Gastrocnemius medialis (tissue), 4 donors: ENCODE data around the gene AFDN. TPM values are rescaled to one million over a fixed set of nuclear protein-coding genes. Genes with fewer than 3 reads are reported as not detected.

ENCODE experiments used
- ATAC-seq, 2 donors: fragments of 150-250 bp; one replicate each; pipeline ENCODE4 v1.9.1; 2016
- DNase-seq, 2 donors: peaks; one replicate each; pipeline ENCODE4 v3.0.0-alpha.2; 2019
- H3K27ac ChIP-seq, 4 donors: fragments of 200-600 bp; sonication (generic); 1 replicate in 1 of 4; 2 replicates in 3 of 4; pipeline ENCODE4 v1.5.1; 2016 to 2018; ENCODE audit warnings: mild to moderate bottlenecking in 2 of 4, moderate library complexity in 1 of 4
- H3K27me3 ChIP-seq, 3 donors: fragments of 200-600 bp; sonication (generic) in 2 of 3; 1 replicate in 1 of 3; 2 replicates in 2 of 3; pipeline versions ENCODE4 v1.5.1 to v1.6.0; 2016 to 2019; ENCODE audit warnings: mild to moderate bottlenecking in 1 of 3, moderate library complexity in 1 of 3
- H3K36me3 ChIP-seq, 2 donors: fragments of 200-600 bp; sonication (generic) in 1 of 2; one replicate each; pipeline ENCODE4 v1.5.1; 2017 to 2018
- H3K4me1 ChIP-seq, 2 donors: fragments of 200-600 bp; sonication (generic) in 1 of 2; one replicate each; pipeline ENCODE4 v1.5.1; 2016 to 2017; ENCODE audit warnings: mild to moderate bottlenecking in 2 of 2
- H3K4me3 ChIP-seq, 4 donors: fragments of 200-600 bp; sonication (generic) in 3 of 4; 1 replicate in 1 of 4; 2 replicates in 3 of 4; pipeline ENCODE4 v1.5.1; 2016 to 2019; ENCODE audit warnings: mild to moderate bottlenecking in 2 of 4
- H3K9me3 ChIP-seq, 3 donors: fragments of 200-600 bp; sonication (generic) in 2 of 3; 1 replicate in 1 of 3; 2 replicates in 2 of 3; pipeline ENCODE4 v1.5.1; 2016 to 2019
- CTCF ChIP-seq, 5 experiments: fragments of 450-650 bp in 3 of 5; fragments of 200-600 bp in 2 of 5; sonication (generic) in 2 of 5; IDR thresholded peaks in 4 of 5; conservative IDR thresholded peaks in 1 of 5; 1 replicate in 4 of 5; 2 replicates in 1 of 5; pipeline ENCODE4 v1.5.1; 2016 to 2019; ENCODE audit warnings: antibody characterized with exemption in 5 of 5, mild to moderate bottlenecking in 3 of 5, moderate library complexity in 3 of 5
- POLR2A ChIP-seq, 2 donors: fragments of 450-650 bp; IDR thresholded peaks; one replicate each; pipeline ENCODE4 v1.6.1; 2017; ENCODE audit warnings: antibody characterized with exemption in 2 of 2, mild to moderate bottlenecking in 2 of 2, moderate library complexity in 2 of 2
- in situ Hi-C, 4 donors: fragments of 200-750 bp; cut with MboI; loops; one replicate each; pipeline versions ENCODE4 v1.15.0 to v1.8.0; 2017; ENCODE audit warnings: low sequenced_read_pairs in 4 of 4
- intact Hi-C: fragments of 100-400 bp; cut with DNase I; formaldehyde crosslinking; loops from one replicate; pipeline ENCODE4 v1.15.1; 2023; ENCODE audit warnings: low total_unique reads
- total RNA-seq, 4 donors: library from RNA; depleted of rRNA; stranded (reverse); fragments of >200 nt; gene quantifications; one replicate each; pipeline versions ENCODE4 v1.1.0 to v1.2.3, GENCODE V29; 2016

Gene AFDN
- total RNA-seq, 4 donors from 2014 or later, result 22.2 to 66.0 (median 30.0) TPM

- TF ChIP-seq CTCF (IDR thresholded peaks at IDR 0.05 in 4 of 5, conservative IDR thresholded peaks at IDR 0.05 in 1 of 5) (no peak), POLR2A (IDR thresholded peaks at IDR 0.05) (no peak)
- no peak overlapping the region for H3K4me3 ChIP-seq
- intact Hi-C loops (no loop called here), in situ Hi-C loops (no loop called here)
- no peaks in the 10 kb centered on the region for H3K36me3 ChIP-seq
- no peaks in the 10 kb centered on the region for H3K27me3 ChIP-seq
- H3K9me3 ChIP-seq, result no peaks in the 10 kb centered on the region
- DNase-seq, result no peak
- no peak overlapping the region for H3K27ac ChIP-seq
- peaks cover 39 to 44% of the 10 kb centered on the region in 2 donors for H3K4me1 ChIP-seq
- no peak for ATAC-seq
Observed at GRCh38 chr6:167861424-167861823, 34.7 kb downstream of the AFDN start.

DNA sequence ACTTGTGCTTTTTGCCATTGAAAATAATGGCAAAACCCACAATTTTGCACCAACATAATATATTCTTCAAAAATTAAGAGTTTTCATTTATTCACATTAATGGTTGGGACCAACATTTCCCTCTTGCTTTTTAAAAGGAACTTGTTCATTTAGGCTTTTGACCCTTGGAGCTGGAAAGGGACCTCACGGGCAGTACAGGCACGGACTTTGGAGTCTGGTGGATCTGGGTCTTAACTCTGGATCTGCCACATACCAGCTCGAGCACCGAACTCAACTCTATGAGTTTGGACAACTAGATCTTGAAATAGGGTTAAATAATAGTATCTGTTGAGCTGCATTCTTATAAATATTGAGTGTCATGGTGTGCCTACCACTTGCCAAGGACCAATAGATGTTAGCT is 37.2 kb downstream of the AFDN start:
- Histone ChIP-seq H3K4me3 (no peak overlapping the region), H3K27me3 (no peaks in the 10 kb centered on the region), H3K4me1 (peaks cover 20 to 21% of the 10 kb centered on the region in 2 donors), H3K9me3 (no peaks in the 10 kb centered on the region), H3K36me3 (no peaks in the 10 kb centered on the region), H3K27ac (no peak overlapping the region)
- intact Hi-C loops, result no loop called here
- no peak for ATAC-seq
- in situ Hi-C loops, result no loop called here
- no peak for DNase-seq
- TF ChIP-seq POLR2A (IDR thresholded peaks at IDR 0.05) (no peak), CTCF (IDR thresholded peaks at IDR 0.05 in 4 of 5, conservative IDR thresholded peaks at IDR 0.05 in 1 of 5) (no peak)

- no peak overlapping the region for H3K27ac ChIP-seq
- no peak for ATAC-seq
- no peak overlapping the region for H3K4me3 ChIP-seq
- H3K9me3 ChIP-seq, result no peaks in the 10 kb centered on the region
- no peaks in the 10 kb centered on the region for H3K27me3 ChIP-seq
- TF ChIP-seq POLR2A (IDR thresholded peaks at IDR 0.05) (no peak), CTCF (IDR thresholded peaks at IDR 0.05 in 4 of 5, conservative IDR thresholded peaks at IDR 0.05 in 1 of 5) (no peak)
- H3K36me3 ChIP-seq, result peaks cover 0 to 9% of the 10 kb centered on the region in 2 donors
- peaks cover 0 to 2% of the 10 kb centered on the region in 2 donors for H3K4me1 ChIP-seq
- intact Hi-C loops (no loop called here), in situ Hi-C loops (no loop called here)
- no peak for DNase-seq
Observed at GRCh38 chr6:167866642-167867041, 39.9 kb downstream of the AFDN start.

DNA sequence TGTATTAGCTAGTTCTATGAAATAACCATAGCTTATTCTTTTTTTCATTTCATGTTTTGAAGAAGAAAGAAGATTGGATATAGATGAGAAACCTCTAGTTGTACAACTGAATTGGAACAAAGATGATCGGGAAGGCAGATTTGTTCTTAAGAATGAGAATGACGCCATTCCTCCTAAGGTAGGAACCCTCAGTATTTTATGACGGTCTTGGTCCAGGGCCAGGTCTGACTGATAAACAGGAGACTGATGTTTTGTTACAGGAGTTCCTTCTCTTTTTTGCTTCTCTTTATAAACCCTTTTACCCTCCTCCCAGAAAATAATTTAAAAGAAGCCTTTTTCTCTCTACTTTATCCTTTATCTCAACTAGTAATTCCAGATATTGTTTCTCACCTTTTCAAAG is 43.6 kb downstream of the AFDN start:
- H3K36me3 ChIP-seq, result peaks cover 0 to 18% of the 10 kb centered on the region in 2 donors
- no peak overlapping the region for H3K4me3 ChIP-seq
- no peaks in the 10 kb centered on the region for H3K9me3 ChIP-seq
- no peak for DNase-seq
- no peak overlapping the region for H3K27ac ChIP-seq
- H3K27me3 ChIP-seq, result no peaks in the 10 kb centered on the region
- intact Hi-C loops, result no loop called here
- H3K4me1 ChIP-seq, result no peaks in the 10 kb centered on the region
- no peak for ATAC-seq
- TF ChIP-seq POLR2A (IDR thresholded peaks at IDR 0.05) (no peak), CTCF (IDR thresholded peaks at IDR 0.05 in 4 of 5, conservative IDR thresholded peaks at IDR 0.05 in 1 of 5) (no peak)
- in situ Hi-C loops, result no loop called here

DNA sequence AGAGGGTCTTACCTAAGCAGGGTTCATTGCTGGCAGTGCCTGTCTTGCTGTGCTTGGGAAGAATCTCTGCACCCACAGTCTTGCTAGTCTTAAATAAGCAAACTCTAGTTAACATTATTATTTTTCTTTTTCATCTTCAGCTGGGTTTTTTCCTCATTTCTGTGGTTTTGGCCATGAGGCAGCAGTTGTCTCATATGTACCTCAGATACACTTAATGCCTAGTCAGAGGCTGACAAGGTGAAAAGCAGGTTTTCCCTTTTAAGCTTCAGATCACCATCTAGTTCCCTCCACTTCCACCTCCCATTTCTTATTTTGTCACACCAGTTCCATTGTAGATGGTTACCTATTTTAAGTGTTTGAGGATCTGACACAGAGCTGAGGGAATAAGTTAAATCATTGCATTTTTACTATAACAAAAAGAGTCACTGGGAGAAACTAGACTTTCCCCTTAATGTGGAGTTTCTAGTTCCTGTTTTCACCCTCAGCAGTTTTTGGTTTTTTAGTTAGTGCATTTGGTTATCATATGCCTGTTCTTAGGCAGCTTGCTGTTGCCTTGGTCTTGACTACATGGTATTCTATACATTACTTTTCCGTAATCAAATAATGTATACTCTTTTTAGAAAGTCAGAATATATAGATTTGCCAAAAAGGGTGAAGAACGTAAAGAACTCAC is 46.0 kb downstream of the AFDN start:
- intact Hi-C loops, result no loop called here
- no peak for ATAC-seq

More for the DNA sequence above, 46.0 kb downstream of the AFDN start:
- H3K36me3 ChIP-seq, result peaks cover 0 to 33% of the 10 kb centered on the region in 2 donors
- in situ Hi-C loops, result no loop called here
- H3K27me3 ChIP-seq, result no peaks in the 10 kb centered on the region
- TF ChIP-seq CTCF (IDR thresholded peaks at IDR 0.05 in 4 of 5, conservative IDR thresholded peaks at IDR 0.05 in 1 of 5) (no peak), POLR2A (IDR thresholded peaks at IDR 0.05) (no peak)
- H3K4me1 ChIP-seq, result no peaks in the 10 kb centered on the region
- no peak overlapping the region for H3K27ac ChIP-seq
- no peaks in the 10 kb centered on the region for H3K9me3 ChIP-seq
- no peak for DNase-seq
- no peak overlapping the region for H3K4me3 ChIP-seq
